Activated CD4-positive, alpha-beta T cell treated with anti-CD3 and anti-CD28 coated beads for 24 hours (primary cell): ENCODE data around the gene ATP11A.

Experiments
- DNase-seq, 2 donors: peaks; one replicate each; pipeline ENCODE4 v3.0.0-alpha.2; 2020; ENCODE audit warnings: low read depth in 2 of 2

ATP11A gene

DNA sequence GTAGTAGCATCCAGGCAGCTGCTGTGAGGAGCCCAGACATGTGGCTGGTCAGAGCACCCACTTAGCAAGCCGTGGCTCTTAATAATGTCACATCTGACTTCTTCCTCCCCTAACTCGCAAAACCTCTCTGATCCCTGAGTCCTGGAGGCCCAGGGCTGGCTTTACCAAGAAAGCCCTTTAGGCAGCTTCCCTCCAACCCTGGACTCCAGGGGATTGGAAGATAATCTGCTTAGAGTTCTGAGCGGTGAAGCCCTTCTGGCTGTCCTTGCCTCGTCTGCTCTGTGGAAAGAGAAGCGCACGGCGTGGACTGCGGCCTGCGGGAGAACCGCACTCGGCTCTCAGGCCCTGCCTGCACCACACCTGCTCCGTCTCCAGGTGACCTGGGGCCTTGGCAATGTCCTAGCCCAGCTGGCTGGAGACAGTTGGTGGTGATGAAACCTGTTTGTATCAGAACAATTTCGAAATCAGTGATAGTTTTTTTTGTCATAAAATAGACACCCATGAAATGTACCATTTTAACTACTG, 214.7 kb downstream of the ATP11A start:
- no peak for DNase-seq

DNA sequence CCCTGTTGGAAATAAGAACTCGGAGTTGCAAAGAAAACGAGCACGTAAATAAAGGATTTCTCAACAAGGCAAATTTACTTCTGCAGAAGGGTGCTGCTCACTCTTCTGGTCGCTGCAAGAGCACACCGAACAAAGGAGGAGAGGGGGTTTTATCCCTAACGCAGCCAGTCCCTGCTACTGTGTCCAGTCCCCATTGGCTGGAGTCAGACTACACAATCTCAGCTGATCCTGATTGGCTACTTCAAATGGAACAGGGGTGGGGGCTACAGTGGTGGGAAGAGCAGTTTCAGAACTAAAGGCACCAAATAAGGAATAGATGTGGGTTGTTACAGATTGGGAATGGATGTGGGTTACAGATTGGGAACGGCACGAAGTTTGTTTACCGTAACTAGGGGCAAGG, 215.2 kb downstream of the ATP11A start:
- DNase-seq = no peak

DNA sequence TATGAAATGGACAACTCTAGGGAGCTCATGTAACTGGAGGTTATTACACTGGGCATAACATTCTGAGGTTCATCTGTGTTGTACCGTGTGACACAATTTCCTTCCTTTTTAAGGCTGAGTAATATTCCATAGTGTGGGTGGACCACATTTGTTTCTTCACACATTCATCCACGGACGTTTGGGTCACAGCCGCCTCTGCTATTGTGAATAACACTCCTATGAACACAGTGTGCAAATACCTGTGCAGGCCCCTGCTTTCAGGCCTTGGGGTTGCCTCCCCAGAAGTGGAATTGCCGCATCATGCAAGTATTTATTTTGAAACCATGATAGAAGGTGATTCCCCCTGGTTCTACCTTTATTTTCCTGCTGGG, 215.8 kb downstream of the ATP11A start:
- DNase-seq = no peak

DNA sequence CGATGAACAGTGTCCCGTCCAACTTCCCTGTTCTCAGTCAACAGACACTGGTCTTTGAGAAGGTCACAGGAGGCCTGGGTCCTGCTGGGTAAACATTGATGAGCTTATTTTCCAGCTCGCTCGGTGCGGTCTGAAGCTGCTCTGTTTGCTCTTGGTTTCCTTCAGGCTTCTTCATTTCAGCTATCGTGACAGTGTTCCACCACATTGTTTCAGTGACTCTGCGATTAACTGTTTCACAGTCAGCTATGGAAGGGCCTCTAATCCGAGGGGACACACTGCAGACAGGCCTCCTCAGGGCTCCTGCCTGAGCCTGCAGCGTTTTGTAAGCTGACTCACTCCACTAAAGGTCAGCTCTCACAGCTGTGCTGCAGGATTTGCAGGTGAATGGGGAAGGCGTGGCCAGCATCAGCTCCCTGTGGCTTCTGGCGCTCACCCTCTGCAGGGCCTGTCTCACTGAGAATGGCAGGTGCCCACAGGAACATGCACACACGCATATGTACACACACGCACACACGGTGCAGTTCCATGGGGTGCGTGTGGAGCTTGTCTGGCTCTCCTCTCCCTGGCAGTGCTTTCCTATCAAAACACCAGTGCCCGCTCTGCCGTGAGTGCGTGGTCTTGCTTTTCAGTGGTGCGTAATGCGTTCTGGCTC, 216.3 kb downstream of the ATP11A start:
- no peak for DNase-seq

DNA sequence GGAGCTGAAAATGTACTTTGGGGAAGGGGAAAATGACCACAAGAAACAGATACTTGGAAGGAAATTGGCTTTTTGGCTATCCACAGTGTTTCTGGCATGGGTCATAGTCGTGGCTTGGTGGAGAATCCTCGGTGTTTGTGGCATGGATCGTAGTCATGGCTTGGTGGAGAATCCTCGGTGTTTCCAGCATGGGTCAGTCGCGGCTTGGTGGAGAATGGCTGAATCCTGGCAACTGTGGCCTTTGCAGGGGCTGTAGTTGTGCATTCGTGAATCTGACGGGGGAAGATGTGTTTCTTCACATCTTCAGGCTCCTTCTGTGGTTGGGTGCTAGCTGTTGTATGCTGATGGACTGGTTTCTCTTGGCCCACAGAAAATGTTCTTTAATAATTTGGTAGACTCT, 217.4 kb downstream of the ATP11A start:
- DNase-seq = no peak

DNA sequence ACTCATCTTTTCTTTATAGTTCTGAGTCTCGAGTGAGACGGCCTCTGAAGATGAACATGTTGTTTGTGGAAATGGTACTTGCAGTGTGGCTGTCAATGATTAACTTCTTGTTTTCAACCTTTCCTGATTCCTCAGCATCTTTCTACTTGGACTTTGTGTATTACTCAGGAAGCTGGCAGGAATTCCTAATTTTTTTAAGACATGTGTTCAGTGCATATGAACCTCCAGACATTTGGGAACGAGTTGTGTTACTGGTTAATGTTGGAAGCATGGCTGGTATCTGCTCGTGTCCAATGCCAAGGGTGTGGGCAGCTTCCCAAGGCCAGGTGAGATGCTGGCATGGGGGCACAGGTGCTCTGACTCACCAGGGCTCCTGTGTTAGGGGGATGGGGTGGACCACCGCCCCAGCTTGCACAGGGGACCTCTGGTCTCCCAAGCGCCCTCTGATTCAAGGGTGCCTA, 218.1 kb downstream of the ATP11A start:
- DNase-seq = no peak

DNA sequence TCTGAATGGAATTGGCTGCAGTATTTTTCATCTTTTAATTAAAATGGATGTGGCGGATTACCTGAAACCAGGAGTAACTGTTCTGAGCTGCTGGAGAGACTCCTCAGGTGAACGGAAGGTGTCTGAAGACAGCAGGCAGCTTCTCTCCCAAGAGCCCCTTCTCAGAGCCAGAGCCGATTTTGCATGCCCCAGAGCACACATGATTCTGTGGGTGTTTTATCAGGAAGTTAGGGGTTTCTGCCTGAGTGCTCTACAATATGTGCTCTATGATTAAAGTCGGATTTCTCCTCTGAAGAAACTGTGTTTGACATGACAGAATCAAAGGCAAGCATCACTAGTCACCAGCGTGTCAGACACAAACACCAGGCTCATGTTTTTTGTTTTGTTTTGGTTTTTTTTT, 218.5 kb downstream of the ATP11A start:
- DNase-seq = no peak

DNA sequence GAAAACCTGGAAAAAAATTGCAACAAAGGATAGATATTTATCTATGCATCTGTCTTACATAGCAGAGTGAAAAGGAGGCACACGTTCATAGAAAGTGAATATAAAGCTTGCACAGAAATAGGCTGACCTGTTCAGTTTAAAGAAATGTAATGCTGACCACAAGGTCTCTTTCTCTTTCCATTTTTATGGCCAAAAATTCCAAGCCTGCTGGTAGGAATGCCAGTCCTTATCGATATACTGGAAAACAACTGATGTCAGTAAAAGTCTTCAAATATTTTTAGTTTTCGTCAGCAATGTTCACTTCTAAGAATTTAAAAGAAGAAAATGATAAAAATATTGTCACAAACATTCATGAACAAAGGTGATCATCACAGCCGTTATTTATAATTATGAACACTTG, 220.2 kb downstream of the ATP11A start:
- no peak for DNase-seq

DNA sequence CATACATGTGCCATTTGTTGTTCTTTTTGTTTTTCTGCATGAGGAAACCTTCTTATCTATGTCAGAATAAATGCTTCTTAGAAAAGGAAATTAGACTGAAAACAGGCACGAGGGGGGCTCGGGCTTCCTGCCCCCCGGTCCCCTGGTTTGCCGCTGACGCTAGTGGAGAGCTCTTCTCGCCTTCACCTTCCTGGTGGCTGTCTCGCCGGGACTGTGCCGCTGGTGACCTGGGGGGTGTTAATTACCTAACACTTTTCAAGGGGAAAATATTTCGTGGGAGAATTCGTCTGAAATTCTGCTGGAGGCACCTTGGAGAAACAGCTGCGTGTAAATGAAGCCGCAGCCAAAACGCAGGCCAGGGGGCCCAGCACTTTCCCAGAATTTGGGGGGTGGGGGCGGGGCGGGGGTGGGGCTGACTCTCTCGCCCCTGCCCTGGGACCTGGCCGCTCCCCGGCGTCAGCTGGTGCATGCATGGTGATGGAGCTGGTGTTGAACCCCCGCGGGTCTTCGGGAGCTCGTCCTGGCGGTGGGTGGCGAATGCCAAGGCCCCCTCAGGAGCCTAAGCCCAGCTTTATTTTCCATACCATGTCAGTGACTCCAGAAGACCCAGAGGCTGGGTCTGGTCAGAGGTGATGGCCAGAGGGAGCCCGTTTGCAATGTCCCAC, 220.9 kb downstream of the ATP11A start:
- no peak for DNase-seq

DNA sequence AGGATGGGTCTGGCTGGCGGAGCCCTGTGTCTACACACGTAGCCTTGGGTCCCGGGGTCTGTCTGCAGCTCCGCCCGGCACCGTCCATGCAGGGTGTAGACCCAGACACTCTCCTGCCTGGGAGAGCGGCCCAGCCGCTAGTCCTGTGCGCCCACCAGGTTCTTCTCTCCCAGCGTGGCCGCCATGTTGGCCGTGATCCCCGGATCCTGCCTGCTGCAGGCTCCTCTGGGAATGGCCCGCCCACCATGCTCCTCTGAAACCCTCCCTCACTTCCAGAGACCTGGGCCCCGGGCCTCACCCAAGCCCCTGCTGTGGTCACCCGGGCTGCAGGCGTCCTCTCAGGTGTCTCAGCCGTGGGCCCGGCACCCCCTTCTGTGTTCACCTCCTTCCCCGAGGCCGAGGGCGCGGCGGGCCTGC, 221.5 kb downstream of the ATP11A start:
- no peak for DNase-seq

DNA sequence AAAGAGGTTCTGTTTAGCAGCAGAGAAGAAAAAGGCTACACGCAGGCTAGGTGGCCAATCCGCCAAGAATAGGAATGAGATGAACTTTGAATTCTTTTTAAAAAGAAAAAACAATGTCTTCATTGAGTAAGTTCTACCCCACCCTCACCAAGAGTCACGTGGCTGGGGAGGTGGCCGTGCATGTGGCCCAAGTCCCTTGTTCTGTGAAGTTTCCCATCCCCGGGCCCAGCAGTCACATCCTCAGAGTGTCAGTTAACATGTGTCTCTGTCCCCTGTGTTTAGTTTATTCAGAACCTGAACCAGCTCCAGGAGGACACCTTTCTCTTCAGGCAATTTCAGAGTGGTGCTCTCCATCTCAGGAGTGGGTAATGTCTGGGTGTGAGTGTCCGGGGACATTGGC, 222.0 kb downstream of the ATP11A start:
- no peak for DNase-seq

DNA sequence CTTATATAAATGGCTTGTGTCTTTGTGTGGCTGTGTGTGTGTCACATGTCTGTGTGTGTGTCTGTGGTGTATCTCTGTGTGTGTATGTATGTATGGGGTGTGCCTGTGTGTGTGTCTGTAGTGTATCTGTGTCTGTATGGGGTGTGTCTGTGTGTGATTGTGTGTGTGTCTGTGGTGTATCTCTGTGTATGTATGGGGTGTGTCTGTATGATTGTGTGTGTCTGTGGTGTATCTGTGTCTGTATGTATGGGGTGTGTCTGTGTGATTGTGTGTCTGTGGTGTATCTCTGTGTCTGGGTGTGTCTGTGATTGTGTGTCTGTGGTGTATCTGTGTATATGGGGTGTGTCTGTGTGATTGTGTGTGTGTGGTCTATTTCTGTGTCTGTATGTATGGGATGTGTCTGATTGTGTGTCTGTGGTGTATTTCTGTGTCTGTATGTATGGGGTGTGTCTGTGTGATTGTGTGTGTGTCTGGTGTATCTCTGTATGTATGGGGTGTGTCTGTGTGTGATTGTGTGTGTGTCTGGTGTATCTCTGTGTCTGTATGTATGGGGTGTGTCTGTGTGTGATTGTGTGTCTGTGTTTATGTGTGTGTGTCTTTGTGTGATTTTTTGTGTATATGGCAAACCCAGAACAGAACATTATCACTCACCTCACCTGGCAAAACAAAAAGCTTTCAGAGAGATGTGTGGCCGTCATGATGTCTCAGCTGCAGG, 223.0 kb downstream of the ATP11A start:
- DNase-seq = no peak

DNA sequence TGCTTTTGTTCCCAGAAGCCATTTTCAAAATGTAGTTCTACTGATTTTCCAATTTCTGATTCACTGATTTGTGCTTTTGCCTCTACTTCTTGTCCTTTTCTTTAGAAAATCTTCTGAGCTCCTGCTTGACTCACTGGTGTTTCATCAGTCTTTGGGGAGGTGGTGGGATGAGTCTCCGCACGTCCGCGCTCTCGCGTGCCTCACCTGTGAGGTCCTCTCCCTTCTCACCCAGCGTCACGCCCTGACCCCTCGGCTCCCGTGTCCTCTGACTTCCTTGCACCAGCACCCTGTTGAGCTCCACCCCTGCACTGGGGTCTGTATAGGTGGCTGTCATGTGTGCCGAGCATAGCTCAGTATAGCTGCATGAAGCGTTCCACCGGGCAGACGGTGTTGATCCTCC, 226.5 kb downstream of the ATP11A start:
- DNase-seq = no peak

DNA sequence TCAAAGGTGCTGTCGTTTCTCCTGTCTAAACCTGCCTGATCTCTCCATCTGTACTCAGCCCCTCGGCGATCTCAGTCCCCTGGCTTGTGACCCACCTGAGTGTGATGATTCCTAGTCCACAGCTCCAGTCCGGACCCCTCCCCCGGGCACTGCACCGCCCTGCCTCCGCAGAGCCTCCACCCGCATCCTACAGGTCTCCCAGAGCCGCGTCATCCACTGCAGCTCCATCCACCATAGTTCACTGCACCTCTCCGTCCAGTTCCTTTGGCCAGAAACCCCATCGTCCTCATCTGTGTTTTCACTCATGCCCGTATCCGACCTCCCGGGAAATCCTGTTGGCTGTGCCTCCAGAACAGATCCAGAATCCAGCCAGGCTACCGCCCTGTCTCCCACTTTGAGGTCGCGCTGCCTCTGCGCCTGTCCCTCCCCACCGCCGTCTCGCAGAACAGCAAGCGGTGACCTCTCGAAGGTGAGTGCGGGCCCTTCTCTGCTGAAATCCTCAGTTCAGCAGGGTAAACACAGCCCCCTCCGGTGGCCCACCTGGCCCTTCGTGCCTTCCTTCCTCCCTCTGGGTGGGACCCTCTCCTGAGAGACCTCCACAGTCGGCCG, 227.3 kb downstream of the ATP11A start:
- no peak for DNase-seq

DNA sequence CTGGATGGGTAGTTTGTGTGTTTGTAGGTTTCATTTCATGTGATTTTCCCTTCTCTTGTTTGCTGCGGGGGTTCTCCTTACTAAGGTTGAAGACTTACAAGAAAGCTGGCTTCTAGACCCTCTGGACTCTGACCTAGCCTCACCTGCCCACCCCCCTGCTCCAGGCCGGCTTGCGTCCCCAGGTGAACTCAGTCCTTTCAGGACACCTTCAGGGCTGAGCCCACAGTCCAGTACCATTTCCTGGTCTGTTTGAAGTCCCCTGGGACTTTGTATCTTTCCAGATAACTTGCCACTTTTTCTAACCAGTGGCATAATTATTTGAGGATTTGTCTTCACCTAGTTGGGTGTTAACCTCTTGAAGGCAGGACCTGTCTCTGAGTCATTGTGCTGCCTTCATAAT, 227.9 kb downstream of the ATP11A start:
- DNase-seq = no peak

DNA sequence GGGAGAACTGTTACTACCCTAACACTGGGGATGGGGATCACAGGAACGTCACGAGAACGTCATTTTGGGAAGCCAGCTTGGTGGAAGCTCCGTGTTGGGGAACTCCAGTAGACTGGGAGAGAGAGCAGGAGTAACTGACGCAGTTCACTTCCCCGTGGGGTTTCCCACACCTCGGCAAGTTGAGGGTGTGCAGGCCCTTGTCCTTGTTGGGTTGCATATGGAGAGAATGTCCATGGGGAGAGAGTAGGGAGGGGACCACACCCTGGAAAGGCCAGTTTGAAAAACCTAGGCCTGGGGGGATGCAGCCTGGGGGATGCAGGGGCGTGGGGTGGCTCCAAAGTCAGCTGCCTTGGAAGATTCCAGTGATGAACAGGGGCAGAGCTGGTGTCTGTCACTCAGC, 228.4 kb downstream of the ATP11A start:
- no peak for DNase-seq

DNA sequence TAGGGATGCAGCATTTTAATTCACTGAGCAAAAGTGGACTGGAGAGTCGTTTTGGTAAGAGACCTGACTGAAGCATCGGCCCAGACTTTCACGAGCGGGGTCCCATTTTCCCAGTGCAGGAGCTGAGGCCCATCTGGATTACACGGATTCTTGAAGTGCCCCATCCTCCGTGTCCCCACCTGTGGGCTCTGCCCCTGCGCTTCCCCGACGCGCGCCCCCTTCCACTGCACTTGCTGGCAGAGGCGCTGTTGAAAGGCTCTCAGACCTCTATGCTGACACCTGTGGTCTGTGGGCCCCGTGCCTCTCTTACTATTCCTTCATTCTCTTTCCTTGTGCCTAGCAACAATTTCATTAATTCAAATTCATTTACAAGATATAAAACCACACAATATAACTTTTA, 228.9 kb downstream of the ATP11A start:
- DNase-seq = no peak

DNA sequence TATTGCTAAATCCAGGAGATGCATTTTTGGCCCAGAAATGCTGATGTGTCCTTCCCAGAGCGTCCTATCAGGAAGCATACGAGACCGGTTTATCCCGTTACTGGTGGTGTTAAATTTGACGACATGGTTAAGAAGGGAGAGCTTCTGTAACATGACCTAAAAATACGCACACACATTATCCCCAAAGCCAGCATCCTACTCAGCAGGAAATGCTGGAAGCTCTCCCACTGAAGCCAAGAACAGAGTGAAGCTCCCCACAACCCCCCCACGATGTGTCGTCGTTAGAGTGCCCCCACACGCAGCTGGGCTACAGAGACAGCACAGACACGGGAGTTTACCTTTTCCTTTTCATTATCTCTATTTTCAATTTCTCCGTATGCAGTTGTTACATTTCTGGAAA, 234.1 kb downstream of the ATP11A start:
- DNase-seq = no peak

DNA sequence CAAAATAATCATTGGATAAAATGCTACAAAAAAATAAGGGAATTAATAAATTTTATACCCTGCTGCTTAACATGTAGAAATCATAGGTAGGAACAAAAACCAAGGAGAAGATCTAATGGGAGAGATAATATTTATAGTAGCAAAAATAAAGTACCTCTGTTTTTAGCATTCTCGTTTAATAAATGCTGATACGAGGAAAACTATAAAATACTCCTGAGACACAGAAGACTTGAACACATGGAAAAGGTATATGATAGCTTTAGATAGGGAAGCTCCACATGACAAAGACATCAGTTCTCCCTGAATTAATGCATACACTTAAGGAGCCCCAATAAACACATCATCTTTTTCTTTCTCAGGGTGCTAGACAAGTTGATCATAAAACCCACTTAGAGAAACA, 234.5 kb downstream of the ATP11A start:
- DNase-seq = no peak

DNA sequence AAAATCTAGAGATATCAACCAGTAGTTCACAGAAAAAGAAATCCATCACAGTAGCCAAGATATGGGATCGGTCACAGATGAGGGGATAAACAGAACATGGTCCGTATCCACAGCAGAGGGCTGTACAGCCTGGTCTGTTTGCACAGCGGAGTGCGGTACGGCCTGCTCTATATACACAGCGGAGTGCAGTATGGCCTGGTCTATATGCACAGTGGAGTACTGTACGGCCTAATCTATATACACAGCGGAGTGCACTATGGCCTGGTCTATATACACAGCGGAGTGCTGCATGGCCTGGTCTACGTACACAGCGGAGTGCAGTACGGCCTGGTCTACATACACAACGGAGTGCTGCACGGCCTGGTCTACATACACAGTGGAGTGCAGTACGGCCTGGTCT, 236.2 kb downstream of the ATP11A start:
- no peak for DNase-seq

DNA sequence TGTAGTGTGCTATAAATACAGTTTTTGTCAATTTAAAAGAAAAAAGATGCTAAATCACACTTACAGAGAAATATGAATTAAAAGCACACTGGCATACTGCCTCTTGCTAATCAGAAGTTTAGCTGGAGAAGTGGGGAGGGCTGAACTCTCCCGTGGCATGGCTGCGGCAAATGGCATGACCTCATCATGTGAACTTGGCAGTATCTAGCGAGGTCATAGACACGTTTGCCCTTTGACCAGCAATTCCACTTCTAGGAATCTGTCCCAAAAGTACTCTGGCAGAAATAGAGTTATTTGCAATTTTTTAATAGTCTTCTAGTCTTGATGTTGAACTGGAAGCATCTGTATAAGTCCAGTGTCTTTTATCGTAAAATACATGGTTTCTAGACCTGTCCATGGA, 237.2 kb downstream of the ATP11A start:
- no peak for DNase-seq
